Kidney (tissue), 14 donors: ENCODE results near the gene ZNF48. TPM values are rescaled to one million over a fixed set of nuclear protein-coding genes. Genes with fewer than 3 reads are reported as not detected.

Experiments used
- DNase-seq, 5 donors: peaks; one replicate each; pipeline ENCODE4 v3.0.0-alpha.2; 2013 to 2020
- FAIRE-seq: peaks from 2 replicates; lab custom pipeline; 2012; peaks lifted over from hg19 to GRCh38; lab: Jason Lieb, UNC
- H3K27ac ChIP-seq, 2 donors: one replicate each; pipeline ENCODE4 v1.7.0; 2013; ENCODE audit warnings: low read depth in 2 of 2, low read length in 2 of 2, inconsistent platforms in 1 of 2
- H3K27me3 ChIP-seq: one replicate; pipeline ENCODE4 v1.7.1; 2013; ENCODE audit warnings: low read length, inconsistent platforms; ENCODE audit not compliant: control insufficient read depth, insufficient read depth
- H3K36me3 ChIP-seq, 3 donors: one replicate each; pipeline versions ENCODE4 v1.7.0 to v1.7.1; 2013; ENCODE audit warnings: low read length in 3 of 3, control low read depth in 1 of 3, inconsistent platforms in 1 of 3; ENCODE audit not compliant: insufficient read depth in 3 of 3, control insufficient read depth in 2 of 3
- H3K4me1 ChIP-seq, 3 donors: one replicate each; pipeline versions ENCODE4 v1.7.0 to v1.7.1; 2013; ENCODE audit warnings: low read length in 3 of 3, inconsistent platforms in 1 of 3, low read depth in 1 of 3; ENCODE audit not compliant: control insufficient read depth in 2 of 3, insufficient read depth in 2 of 3
- H3K4me3 ChIP-seq, 3 donors: one replicate each; pipeline versions ENCODE4 v1.7.0 to v1.8.1; 2013; ENCODE audit warnings: low read length in 3 of 3, control low read depth in 1 of 3, inconsistent platforms in 1 of 3
- H3K9ac ChIP-seq, 3 donors: one replicate each; pipeline versions ENCODE4 v1.7.0 to v1.7.1; 2013; ENCODE audit warnings: low read length in 3 of 3, control low read depth in 1 of 3, inconsistent platforms in 1 of 3
- H3K9me3 ChIP-seq, 3 donors: one replicate each; pipeline versions ENCODE4 v1.7.0 to v1.7.1; 2013; ENCODE audit warnings: low read length in 3 of 3, control low read depth in 1 of 3, inconsistent platforms in 1 of 3; ENCODE audit not compliant: control insufficient read depth in 2 of 3, insufficient read depth in 1 of 3
- intact Hi-C: fragments of 100-400 bp; cut with DNase I; formaldehyde crosslinking; loops from one replicate; pipeline ENCODE4 v1.11.1; 2022
- polyA plus RNA-seq: library from polyadenylated mRNA; stranded (reverse); fragments of 350-450 nt; fragmentation: Illumina TruSeq; extraction: RNeasy Lipid Tissue Mini Kit (QIAGEN cat#74804); gene quantifications from one replicate; pipeline ENCODE4 v1.2.3, GENCODE V29; 2014; ENCODE audit warnings: low read depth, low replicate concordance; ENCODE audit not compliant: insufficient read depth
- total RNA-seq: library from RNA; stranded (reverse); fragmentation: NEBNext Ultra II Directional; extraction: Animal tissue kit (Norgen Biotek cat#: 25700); gene quantifications from one replicate; pipeline ENCODE4 v1.2.1, GENCODE V29; 2021
- TF ChIP-seq, protein P1 (sequence below): IDR thresholded peaks from 3 replicates; pipeline ENCODE4 v1.5.1; 2012; ENCODE audit warnings: mild to moderate bottlenecking, moderate library complexity, borderline replicate concordance; ENCODE audit not compliant: insufficient read depth; ENCODE audit errors: extremely low read depth
- donor health status: control.
- donor health status: control.
- donor health status: control.
- donor health status: control.
- donor health status: control.
- donor health status: DM: yes; HTN: yes; CAD: no.
- donor health status: Normal renal cell carcinoma (clear cell type).

Gene ZNF48
- total and polyA plus RNA-seq, 2 donors from 2014 or later = 6.9 to 9.7 TPM

DNA sequence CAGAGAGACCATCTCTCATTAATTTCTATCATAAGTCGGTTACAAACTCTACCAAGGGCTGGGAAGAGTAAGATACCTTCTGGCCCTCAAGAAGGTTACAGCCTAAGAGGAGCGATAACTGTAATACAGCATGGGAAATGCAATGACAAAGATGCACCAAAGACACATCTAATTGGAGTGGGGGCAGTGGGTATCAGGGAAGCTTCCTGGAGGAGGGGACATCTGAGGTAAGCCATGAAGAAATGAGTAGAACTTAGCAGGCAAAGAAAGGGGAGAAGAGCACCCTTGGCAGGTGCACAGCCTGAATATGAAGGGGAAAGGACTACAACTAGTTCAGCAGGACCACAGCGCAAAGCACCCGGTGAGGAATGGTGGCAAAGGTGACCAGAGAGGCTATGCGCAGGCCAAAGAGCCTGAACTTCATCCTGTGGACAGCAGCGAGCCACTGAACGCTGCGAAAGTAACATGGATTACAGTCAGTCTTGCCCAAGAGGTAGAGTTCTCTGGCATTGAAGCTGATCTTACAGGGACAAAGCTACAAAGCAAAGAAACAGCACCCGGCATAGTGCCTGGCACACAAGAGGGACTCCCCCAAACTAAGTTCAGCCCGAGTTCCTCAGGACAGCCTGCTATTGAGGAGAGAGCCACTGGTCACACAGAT, 27.7 kb upstream of the ZNF48 start:
- Histone ChIP-seq H3K4me3 (peak overlapping the region in 2 of 3 donors; percentile 80 to 89), H3K9ac (peak overlapping the region in 2 of 3 donors; percentile 15 to 65), H3K27me3 (no peaks in the 10 kb centered on the region), H3K27ac (no peak overlapping the region), H3K36me3 (peaks cover 0 to 14% (median 9%) of the 10 kb centered on the region in 3 donors), H3K4me1 (peaks cover 0 to 20% (median 4%) of the 10 kb centered on the region in 3 donors), H3K9me3 (no peaks in the 10 kb centered on the region)
- intact Hi-C loops = no loop called here
- FAIRE-seq (no peak), DNase-seq (no peak)
- TF ChIP-seq, protein P1, sequence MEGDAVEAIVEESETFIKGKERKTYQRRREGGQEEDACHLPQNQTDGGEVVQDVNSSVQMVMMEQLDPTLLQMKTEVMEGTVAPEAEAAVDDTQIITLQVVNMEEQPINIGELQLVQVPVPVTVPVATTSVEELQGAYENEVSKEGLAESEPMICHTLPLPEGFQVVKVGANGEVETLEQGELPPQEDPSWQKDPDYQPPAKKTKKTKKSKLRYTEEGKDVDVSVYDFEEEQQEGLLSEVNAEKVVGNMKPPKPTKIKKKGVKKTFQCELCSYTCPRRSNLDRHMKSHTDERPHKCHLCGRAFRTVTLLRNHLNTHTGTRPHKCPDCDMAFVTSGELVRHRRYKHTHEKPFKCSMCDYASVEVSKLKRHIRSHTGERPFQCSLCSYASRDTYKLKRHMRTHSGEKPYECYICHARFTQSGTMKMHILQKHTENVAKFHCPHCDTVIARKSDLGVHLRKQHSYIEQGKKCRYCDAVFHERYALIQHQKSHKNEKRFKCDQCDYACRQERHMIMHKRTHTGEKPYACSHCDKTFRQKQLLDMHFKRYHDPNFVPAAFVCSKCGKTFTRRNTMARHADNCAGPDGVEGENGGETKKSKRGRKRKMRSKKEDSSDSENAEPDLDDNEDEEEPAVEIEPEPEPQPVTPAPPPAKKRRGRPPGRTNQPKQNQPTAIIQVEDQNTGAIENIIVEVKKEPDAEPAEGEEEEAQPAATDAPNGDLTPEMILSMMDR = no peak

DNA sequence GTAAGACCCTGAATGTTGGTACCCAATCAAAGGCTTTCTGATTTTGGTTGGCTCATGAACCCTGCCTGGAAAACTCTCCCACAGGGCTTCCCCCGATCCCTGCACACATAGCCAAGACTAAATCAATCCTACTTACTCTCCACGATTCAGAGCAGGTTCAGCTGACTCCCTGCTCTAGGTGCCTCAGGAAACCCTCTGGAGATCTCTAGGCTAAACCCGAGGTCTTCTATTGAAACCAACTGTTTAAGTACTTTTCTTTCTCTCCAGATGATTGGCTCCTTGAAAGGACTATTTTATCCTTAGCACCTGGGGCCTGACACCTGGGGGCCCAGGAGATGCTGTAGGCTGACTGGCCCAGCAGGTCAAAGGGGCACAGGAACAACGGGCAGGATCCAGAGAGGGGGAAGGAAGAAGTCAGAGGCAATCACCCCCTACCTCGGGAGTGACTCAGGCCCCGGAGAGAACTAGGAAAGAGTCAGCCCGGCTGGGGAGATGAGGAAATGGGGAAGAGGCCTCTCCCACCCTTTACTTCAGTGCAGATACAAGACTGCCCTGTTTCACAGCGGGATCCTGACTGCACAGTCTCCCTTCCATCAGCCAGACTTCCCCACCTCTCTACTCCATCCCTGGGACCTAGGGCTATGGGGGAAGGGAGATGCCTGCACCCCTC, 27.0 kb upstream of the ZNF48 start:
- TF ChIP-seq, protein P1 = no peak
- peaks cover 0 to 20% (median 4%) of the 10 kb centered on the region in 3 donors for H3K4me1 ChIP-seq

DNA sequence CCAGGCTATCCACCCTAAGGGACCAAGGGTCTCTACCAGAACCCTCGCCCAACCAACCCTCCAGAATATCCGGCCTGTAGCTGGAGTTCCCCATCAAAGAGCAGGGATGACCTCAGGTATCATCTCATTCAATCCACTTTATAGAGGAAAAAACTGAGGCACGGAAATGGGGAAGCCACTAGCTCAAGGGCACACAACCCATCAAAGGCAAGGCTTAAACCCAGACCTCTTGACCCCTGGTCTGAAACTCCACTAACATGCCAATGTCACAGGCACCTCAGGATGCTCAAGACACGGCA, 26.5 kb upstream of the ZNF48 start:
- no peaks in the 10 kb centered on the region for H3K27me3 ChIP-seq
- peak overlapping the region; percentile 53 to 78 (median 65) for H3K9ac ChIP-seq
- TF ChIP-seq, protein P1 = no peak
- no peak for FAIRE-seq
- no peak for DNase-seq
- peak overlapping the region; percentile 61 to 89 (median 80) for H3K4me3 ChIP-seq
- peaks cover 0 to 20% (median 4%) of the 10 kb centered on the region in 3 donors for H3K4me1 ChIP-seq
- intact Hi-C loops = no loop called here
- H3K27ac ChIP-seq = peak overlapping the region in 1 of 2 donors; percentile 47
- peaks cover 0 to 10% (median 9%) of the 10 kb centered on the region in 3 donors for H3K36me3 ChIP-seq
- H3K9me3 ChIP-seq = no peaks in the 10 kb centered on the region

More for the DNA sequence above, 27.0 kb upstream of the ZNF48 start:
- peak overlapping the region; percentile 53 to 78 (median 65) for H3K9ac ChIP-seq
- H3K36me3 ChIP-seq = peaks cover 0 to 11% (median 9%) of the 10 kb centered on the region in 3 donors
- FAIRE-seq = no peak
- no peak overlapping the region for H3K27ac ChIP-seq
- intact Hi-C loops = no loop called here
- no peaks in the 10 kb centered on the region for H3K9me3 ChIP-seq
- peak overlapping the region; percentile 61 to 89 (median 80) for H3K4me3 ChIP-seq
- DNase-seq = no peak
- no peaks in the 10 kb centered on the region for H3K27me3 ChIP-seq
